ENCODE data around the gene ROR2. TPM values are rescaled to one million over a fixed set of nuclear protein-coding genes. Genes with fewer than 3 reads are reported as not detected.

The ROR2 gene
- polyA plus RNA-seq, 4 donors: 0.54 to 5.6 (median 3.2) TPM; not detected in 1

DNA sequence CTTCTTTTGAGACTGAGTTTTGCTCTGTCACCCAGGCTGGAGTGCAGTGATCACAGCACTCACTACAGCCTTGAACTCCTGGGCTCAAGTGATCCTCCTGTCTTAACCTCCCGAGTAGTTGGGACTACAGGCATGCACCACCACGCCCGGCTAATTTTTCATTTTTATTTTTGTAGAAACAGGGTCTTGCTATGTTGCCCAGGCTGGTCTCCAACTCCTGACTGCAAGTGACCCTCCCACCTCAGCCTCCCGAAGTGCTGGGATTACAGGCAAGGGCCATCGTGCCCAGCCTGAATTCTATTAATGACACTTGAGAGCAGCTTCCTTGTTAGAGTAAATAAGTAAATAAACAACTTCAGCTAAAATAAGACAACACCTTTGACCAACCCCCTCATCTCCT is 12.3 kb downstream of the ROR2 start:
- Histone ChIP-seq H3K27ac (ENCODE audit: low read depth in 1 of 3, low read length in 2 of 3) (no peak overlapping the region), H3K27me3 (ENCODE audit: control insufficient read depth in 3 of 3, insufficient read depth in 3 of 3, low read length in 3 of 3) (no peaks in the 10 kb centered on the region), H3K4me3 (ENCODE audit: low read depth in 1 of 3, low read length in 3 of 3) (no peak overlapping the region), H3K36me3 (ENCODE audit: control insufficient read depth in 3 of 3, insufficient read depth in 2 of 3, low read depth in 1 of 3, low read length in 3 of 3) (peaks cover 0 to 12% (median 0%) of the 10 kb centered on the region in 3 donors), H3K9me3 (ENCODE audit: control insufficient read depth in 2 of 2, insufficient read depth in 1 of 2, low read depth in 1 of 2, low read length in 1 of 2) (no peaks in the 10 kb centered on the region), H3K4me1 (ENCODE audit: control insufficient read depth in 3 of 3, insufficient read depth in 2 of 3, low read depth in 1 of 3, low read length in 2 of 3) (no peaks in the 10 kb centered on the region)
- FAIRE-seq (no peak), DNase-seq (no peak)
- WGBS, 3 donors: 75 to 81% (median 81%) methylated on average over 5 of the region's 5 CpGs

DNA sequence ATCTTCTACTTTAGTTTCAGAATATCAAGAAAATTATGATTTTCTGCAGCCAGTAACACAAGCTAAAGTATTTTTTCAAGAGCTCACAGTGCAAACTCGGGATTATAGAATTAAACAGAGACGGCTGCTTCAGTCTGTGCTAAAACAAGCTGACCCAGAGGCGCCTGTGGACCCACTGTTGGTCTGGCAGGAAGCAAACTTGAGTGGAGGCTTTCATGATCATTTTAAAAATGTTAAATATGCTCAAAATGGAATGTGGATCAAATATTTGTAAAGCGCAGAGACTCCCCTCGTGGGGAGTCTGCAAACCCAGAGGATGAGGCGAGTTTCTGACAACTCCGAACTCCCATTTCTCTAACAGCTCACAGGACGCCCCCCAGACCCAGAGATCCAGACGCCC is 13.0 kb downstream of the ROR2 start:
- WGBS, 3 donors: 70 to 84% (median 80%) methylated on average over 9 of the region's 9 CpGs
- Histone ChIP-seq H3K9me3 (ENCODE audit: control insufficient read depth in 2 of 2, insufficient read depth in 1 of 2, low read depth in 1 of 2, low read length in 1 of 2) (no peaks in the 10 kb centered on the region), H3K36me3 (ENCODE audit: control insufficient read depth in 3 of 3, insufficient read depth in 2 of 3, low read depth in 1 of 3, low read length in 3 of 3) (peaks cover 0 to 12% (median 0%) of the 10 kb centered on the region in 3 donors), H3K27me3 (ENCODE audit: control insufficient read depth in 3 of 3, insufficient read depth in 3 of 3, low read length in 3 of 3) (no peaks in the 10 kb centered on the region), H3K27ac (ENCODE audit: low read depth in 1 of 3, low read length in 2 of 3) (no peak overlapping the region), H3K4me1 (ENCODE audit: control insufficient read depth in 3 of 3, insufficient read depth in 2 of 3, low read depth in 1 of 3, low read length in 2 of 3) (no peaks in the 10 kb centered on the region), H3K4me3 (ENCODE audit: low read depth in 1 of 3, low read length in 3 of 3) (no peak overlapping the region)
- no peak for DNase-seq
- no peak for FAIRE-seq

DNA sequence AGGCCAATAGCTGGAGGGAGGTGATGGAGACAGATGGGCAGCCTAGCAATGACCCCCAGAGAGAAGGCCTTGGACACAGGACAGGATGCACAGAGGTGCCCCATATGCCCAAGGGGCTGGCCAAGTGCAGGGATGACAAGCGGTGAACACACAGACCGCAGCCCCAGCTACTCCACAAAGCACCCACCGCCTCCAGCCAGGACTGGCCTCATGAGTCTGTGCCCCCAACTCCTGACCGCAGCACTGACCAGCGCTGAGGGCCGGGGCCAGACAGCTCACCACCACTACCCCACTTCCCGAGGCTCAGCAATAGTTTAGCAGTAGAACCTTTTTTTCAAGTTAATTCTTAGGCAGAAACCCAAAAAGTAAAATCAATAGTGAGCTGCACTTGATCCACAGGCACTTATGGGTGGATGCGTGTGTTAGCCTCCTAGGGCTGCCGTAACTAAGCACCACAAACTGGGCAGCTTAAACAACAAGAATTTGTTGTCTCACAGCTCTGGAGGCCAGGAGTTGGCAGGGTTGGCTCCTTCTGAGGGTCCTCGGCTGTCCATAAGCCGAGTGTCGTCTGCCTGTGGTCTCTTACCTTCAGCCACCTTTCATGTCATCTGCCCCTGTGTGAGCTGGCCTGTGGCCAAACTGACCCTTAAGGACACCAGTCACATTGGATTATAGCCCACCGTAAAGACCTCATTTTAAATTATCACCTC is 14.1 kb downstream of the ROR2 start:
- Histone ChIP-seq H3K27me3 (ENCODE audit: control insufficient read depth in 3 of 3, insufficient read depth in 3 of 3, low read length in 3 of 3) (no peaks in the 10 kb centered on the region), H3K9me3 (ENCODE audit: control insufficient read depth in 2 of 2, insufficient read depth in 1 of 2, low read depth in 1 of 2, low read length in 1 of 2) (no peaks in the 10 kb centered on the region), H3K36me3 (ENCODE audit: control insufficient read depth in 3 of 3, insufficient read depth in 2 of 3, low read depth in 1 of 3, low read length in 3 of 3) (peaks cover 0 to 12% (median 0%) of the 10 kb centered on the region in 3 donors), H3K27ac (ENCODE audit: low read depth in 1 of 3, low read length in 2 of 3) (no peak overlapping the region), H3K4me1 (ENCODE audit: control insufficient read depth in 3 of 3, insufficient read depth in 2 of 3, low read depth in 1 of 3, low read length in 2 of 3) (no peaks in the 10 kb centered on the region), H3K4me3 (ENCODE audit: low read depth in 1 of 3, low read length in 3 of 3) (no peak overlapping the region)
- FAIRE-seq (no peak), DNase-seq (no peak)
- WGBS, 3 donors: 93% methylated on average over 13 of the region's 13 CpGs

DNA sequence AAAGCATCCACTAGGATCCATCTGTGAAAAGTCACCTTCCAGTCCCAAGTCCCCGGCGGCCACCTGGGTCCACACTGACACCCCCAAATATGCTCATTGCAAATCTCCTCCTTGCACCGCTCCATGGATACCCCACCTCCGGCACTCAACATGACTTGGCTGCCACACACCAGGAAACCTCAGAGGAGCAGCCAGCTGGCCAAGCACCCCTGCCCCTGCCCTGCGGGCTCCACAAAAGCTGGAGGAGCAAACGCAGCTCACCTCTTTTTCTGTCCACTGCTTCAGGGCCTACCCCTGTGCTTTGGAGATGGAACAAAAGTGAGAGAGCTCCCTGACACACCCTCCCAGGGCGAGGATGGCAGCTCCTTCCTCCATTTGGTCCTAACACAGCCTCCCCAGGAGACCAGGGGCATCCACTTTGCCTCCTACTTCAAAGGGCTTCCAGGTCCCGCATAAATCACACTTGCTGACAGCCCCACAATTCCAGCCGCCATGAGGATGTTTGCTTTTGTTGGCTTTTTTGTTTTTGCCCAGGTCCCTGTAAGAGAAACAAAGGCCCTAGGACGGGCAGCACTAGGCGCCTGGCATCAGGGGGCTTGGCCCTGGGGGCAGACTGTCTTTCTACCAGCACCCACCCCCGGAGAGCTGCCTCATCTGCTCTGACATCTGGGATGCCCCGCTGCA is 14.8 kb downstream of the ROR2 start:
- whole genome bisulfite sequencing, 3 donors: 73 to 78% (median 73%) methylated on average over 13 of the region's 13 CpGs

DNA sequence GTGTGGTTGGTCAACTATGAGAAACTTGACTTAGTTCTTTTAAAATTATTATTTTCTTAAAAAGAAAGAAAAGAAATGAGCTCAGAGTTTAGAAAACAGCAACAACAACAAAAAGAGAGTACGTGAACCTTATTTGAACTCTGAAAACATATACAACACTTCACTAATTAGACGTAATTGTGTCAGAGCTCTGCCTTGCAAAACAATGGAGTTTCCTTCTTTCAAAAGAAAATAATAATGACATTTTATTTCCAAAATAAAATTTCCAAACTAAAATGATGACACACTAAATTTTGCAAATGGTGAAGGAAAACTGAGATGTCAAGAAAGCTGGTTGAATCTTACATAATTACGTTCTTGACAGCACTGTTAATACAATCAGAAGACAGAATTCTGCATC is 15.4 kb downstream of the ROR2 start:
- DNase-seq: no peak
- H3K36me3 ChIP-seq (ENCODE audit: control insufficient read depth in 3 of 3, insufficient read depth in 2 of 3, low read depth in 1 of 3, low read length in 3 of 3): peaks cover 0 to 9% (median 0%) of the 10 kb centered on the region in 3 donors
- no peak overlapping the region for H3K4me3 ChIP-seq (ENCODE audit: low read depth in 1 of 3, low read length in 3 of 3)
- H3K9me3 ChIP-seq (ENCODE audit: control insufficient read depth in 2 of 2, insufficient read depth in 1 of 2, low read depth in 1 of 2, low read length in 1 of 2): peaks cover 2 to 10% of the 10 kb centered on the region in 2 donors
- no peaks in the 10 kb centered on the region for H3K4me1 ChIP-seq (ENCODE audit: control insufficient read depth in 3 of 3, insufficient read depth in 2 of 3, low read depth in 1 of 3, low read length in 2 of 3)
- FAIRE-seq: no peak
- 52 to 81% (median 67%) methylated on average over 3 of the region's 3 CpGs for WGBS, 3 donors
- no peaks in the 10 kb centered on the region for H3K27me3 ChIP-seq (ENCODE audit: control insufficient read depth in 3 of 3, insufficient read depth in 3 of 3, low read length in 3 of 3)
- no peak overlapping the region for H3K27ac ChIP-seq (ENCODE audit: low read depth in 1 of 3, low read length in 2 of 3)

More for the DNA sequence above, 14.8 kb downstream of the ROR2 start:
- Histone ChIP-seq H3K27ac (ENCODE audit: low read depth in 1 of 3, low read length in 2 of 3) (no peak overlapping the region), H3K36me3 (ENCODE audit: control insufficient read depth in 3 of 3, insufficient read depth in 2 of 3, low read depth in 1 of 3, low read length in 3 of 3) (peaks cover 0 to 12% (median 0%) of the 10 kb centered on the region in 3 donors), H3K27me3 (ENCODE audit: control insufficient read depth in 3 of 3, insufficient read depth in 3 of 3, low read length in 3 of 3) (no peaks in the 10 kb centered on the region), H3K4me1 (ENCODE audit: control insufficient read depth in 3 of 3, insufficient read depth in 2 of 3, low read depth in 1 of 3, low read length in 2 of 3) (no peaks in the 10 kb centered on the region), H3K4me3 (ENCODE audit: low read depth in 1 of 3, low read length in 3 of 3) (no peak overlapping the region), H3K9me3 (ENCODE audit: control insufficient read depth in 2 of 2, insufficient read depth in 1 of 2, low read depth in 1 of 2, low read length in 1 of 2) (peaks cover 2 to 4% of the 10 kb centered on the region in 2 donors)
- DNase-seq (no peak), FAIRE-seq (no peak)

DNA sequence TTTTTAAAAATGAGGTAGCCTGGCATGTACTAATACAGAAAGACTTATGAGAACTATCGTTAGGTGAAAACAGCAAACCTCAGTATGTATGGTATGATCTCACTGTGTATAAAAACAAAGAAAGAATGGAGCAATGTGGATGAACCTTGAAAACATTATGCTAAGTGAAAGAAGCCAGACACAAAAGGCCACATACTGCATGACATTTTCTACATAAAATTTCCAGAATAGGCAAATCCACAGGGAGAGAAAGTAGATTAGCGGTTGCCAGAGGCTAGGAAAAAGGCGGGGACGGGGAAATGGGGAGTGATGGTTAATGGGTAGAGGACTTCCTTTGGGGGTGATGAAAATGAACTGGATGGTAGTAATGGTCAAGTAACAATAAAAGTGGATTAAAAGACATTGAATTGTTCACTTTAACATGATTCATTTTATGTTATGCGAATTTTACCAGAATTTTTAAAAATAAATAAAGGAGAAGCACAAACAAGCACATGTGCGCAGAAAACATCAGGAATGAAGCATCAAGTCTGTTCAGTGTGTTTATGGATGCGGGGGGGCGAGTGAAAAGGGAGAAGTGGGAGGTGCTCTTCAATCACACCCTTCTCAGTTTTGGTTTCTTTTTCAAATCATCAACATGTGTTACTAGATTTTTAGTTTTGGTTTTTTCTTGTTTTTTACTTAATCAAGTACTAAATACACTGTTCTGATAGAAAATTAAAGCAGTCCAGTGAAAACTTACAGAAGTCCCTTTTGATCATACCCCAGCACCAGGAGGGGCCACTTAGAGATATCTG is 16.3 kb downstream of the ROR2 start:
- WGBS, 3 donors: 72 to 81% (median 80%) methylated on average over 8 of the region's 8 CpGs
- no peaks in the 10 kb centered on the region for H3K4me1 ChIP-seq (ENCODE audit: control insufficient read depth in 3 of 3, insufficient read depth in 2 of 3, low read depth in 1 of 3, low read length in 2 of 3)
- H3K27me3 ChIP-seq (ENCODE audit: control insufficient read depth in 3 of 3, insufficient read depth in 3 of 3, low read length in 3 of 3): no peaks in the 10 kb centered on the region
- H3K27ac ChIP-seq (ENCODE audit: low read depth in 1 of 3, low read length in 2 of 3): no peak overlapping the region
- H3K9me3 ChIP-seq (ENCODE audit: control insufficient read depth in 2 of 2, insufficient read depth in 1 of 2, low read depth in 1 of 2, low read length in 1 of 2): peaks cover 2 to 19% of the 10 kb centered on the region in 2 donors
- no peak overlapping the region for H3K4me3 ChIP-seq (ENCODE audit: low read depth in 1 of 3, low read length in 3 of 3)
- DNase-seq (no peak), FAIRE-seq (no peak)
- peaks cover 0 to 8% (median 0%) of the 10 kb centered on the region in 3 donors for H3K36me3 ChIP-seq (ENCODE audit: control insufficient read depth in 3 of 3, insufficient read depth in 2 of 3, low read depth in 1 of 3, low read length in 3 of 3)

DNA sequence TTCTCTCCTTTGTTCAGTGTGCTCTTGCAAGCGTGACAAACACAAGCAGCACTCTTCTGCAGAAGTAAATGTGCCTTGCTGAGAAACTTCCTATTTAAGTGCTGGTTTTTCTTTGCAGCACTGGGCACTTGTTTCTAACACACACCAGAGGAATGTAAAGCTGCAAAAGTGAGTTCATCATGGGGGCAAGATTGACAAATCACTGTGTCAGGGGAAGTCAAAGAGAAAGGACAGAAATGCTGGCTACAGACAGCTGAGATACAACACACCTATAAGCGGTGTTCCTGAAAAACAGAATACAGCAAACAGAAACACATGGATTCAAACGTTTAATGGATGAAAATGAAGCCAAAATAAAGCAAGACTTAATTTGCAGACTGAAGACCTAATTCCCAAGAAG is 19.6 kb downstream of the ROR2 start:
- Histone ChIP-seq H3K4me3 (ENCODE audit: low read depth in 1 of 3, low read length in 3 of 3) (no peak overlapping the region), H3K4me1 (ENCODE audit: control insufficient read depth in 3 of 3, insufficient read depth in 2 of 3, low read depth in 1 of 3, low read length in 2 of 3) (no peaks in the 10 kb centered on the region)

DNA sequence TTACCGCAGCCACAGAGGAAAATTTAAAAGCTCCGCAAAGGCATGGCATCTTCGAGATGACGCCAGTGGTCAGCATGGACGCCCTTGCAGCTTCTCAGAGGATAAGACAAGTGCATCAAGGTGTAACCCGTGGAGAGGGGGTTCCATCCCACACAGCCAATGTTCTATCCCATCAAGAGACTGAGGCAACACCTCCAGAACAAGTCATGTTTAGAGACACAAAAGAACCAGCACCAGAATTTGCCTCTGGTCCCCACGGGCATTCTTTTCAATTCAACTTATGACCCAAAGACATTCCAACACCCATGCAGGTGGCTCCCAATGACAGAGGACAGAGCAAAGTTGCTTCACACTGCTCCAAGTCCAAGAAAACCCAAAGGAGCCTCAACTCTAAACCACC is 20.7 kb downstream of the ROR2 start:
- Histone ChIP-seq H3K4me3 (ENCODE audit: low read depth in 1 of 3, low read length in 3 of 3) (no peak overlapping the region), H3K36me3 (ENCODE audit: control insufficient read depth in 3 of 3, insufficient read depth in 2 of 3, low read depth in 1 of 3, low read length in 3 of 3) (peaks cover 0 to 4% (median 0%) of the 10 kb centered on the region in 3 donors), H3K4me1 (ENCODE audit: control insufficient read depth in 3 of 3, insufficient read depth in 2 of 3, low read depth in 1 of 3, low read length in 2 of 3) (no peaks in the 10 kb centered on the region), H3K27me3 (ENCODE audit: control insufficient read depth in 3 of 3, insufficient read depth in 3 of 3, low read length in 3 of 3) (no peaks in the 10 kb centered on the region), H3K9me3 (ENCODE audit: control insufficient read depth in 2 of 2, insufficient read depth in 1 of 2, low read depth in 1 of 2, low read length in 1 of 2) (peaks cover 2 to 30% of the 10 kb centered on the region in 2 donors), H3K27ac (ENCODE audit: low read depth in 1 of 3, low read length in 2 of 3) (no peak overlapping the region)
- DNase-seq: no peak
- 89 to 94% (median 91%) methylated on average over 7 of the region's 7 CpGs for WGBS, 3 donors
- no peak for FAIRE-seq

More for the DNA sequence above, 19.6 kb downstream of the ROR2 start:
- no peak overlapping the region for H3K27ac ChIP-seq (ENCODE audit: low read depth in 1 of 3, low read length in 2 of 3)
- WGBS, 3 donors: 80 to 85% (median 85%) methylated on average over 3 of the region's 3 CpGs
- DNase-seq: peak in 1 of 2 donors; percentile 20
- no peak for FAIRE-seq
- peaks cover 2 to 30% of the 10 kb centered on the region in 2 donors for H3K9me3 ChIP-seq (ENCODE audit: control insufficient read depth in 2 of 2, insufficient read depth in 1 of 2, low read depth in 1 of 2, low read length in 1 of 2)
- no peaks in the 10 kb centered on the region for H3K27me3 ChIP-seq (ENCODE audit: control insufficient read depth in 3 of 3, insufficient read depth in 3 of 3, low read length in 3 of 3)
- peaks cover 0 to 9% (median 0%) of the 10 kb centered on the region in 3 donors for H3K36me3 ChIP-seq (ENCODE audit: control insufficient read depth in 3 of 3, insufficient read depth in 2 of 3, low read depth in 1 of 3, low read length in 3 of 3)

Measured in small intestine (tissue), 7 donors.